HG02973 (cell line): ENCODE results near the gene HSPA4.
"Not testable (repeated sequence)": the region's sequence is repeated elsewhere in the genome, so short reads cannot be mapped to it uniquely, and the experiment has no call there.

Experiments
- ATAC-seq: cut with Tn5 transposase; IDR thresholded peaks from one replicate; pipeline ENCODE4 v1.9.1; 2021; ENCODE audit warnings: moderate library complexity; ENCODE audit not compliant: unreplicated experiment

Gene HSPA4

DNA sequence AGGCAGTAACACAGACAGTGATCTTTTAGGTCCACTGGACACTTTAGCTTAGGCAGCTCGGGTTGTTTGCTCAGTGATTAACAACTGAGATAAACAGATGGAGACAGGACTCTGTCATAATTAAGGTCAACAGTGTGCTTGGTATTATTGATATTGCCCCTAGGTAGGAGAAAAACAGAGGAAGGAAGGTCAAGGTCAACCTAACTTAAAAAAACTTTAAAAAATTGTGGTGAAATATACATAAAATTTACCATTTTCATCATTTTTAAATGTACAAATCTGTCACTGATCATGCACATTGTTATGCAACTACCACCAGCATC lies 2.1 kb upstream of the HSPA4 start:
- ATAC-seq: no peak

DNA sequence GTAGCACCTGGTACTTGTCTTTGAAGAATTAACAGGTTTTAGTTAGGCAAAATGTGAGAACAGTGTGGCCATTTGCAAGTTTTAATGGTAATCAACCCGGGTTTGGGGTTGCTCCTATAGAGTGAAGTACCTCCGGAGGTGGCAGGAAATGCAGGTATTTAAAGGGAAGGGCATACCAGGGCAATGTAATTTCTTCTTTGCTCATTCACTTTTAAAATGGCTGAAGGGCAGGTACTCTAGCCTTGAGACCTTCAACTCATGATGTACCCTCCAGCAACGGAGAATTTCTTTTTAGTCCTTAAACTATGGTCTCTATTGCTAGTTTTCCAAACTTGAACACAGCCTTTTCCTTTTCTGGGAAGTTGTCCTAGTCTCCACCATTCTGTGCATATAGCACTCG lies 1.3 kb upstream of the HSPA4 start:
- no peak for ATAC-seq

DNA sequence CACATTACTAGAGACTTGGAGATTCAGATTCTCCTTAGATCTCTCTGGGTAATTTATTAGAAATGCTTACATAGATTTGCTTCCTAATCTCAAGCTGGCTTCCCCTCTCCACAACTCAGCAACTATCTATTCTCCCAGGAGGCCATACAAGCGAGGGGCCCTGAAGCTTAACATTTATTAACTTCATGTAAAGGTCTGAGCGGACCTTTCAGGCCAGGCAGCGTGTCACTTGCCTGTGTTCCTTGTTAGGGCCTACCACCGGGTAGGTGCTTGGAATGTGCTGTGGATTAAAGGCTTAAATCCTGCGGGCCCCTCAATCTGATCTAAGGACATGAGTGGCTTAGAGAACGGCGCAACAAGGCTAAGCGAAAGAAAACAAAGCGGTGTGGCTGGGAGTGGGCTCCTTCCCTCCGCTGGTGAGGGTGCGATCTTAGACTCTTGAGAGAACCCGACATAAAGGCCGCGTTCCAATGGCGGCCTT lies 712 bp upstream of the HSPA4 start:
- ATAC-seq: peak; percentile 5

DNA sequence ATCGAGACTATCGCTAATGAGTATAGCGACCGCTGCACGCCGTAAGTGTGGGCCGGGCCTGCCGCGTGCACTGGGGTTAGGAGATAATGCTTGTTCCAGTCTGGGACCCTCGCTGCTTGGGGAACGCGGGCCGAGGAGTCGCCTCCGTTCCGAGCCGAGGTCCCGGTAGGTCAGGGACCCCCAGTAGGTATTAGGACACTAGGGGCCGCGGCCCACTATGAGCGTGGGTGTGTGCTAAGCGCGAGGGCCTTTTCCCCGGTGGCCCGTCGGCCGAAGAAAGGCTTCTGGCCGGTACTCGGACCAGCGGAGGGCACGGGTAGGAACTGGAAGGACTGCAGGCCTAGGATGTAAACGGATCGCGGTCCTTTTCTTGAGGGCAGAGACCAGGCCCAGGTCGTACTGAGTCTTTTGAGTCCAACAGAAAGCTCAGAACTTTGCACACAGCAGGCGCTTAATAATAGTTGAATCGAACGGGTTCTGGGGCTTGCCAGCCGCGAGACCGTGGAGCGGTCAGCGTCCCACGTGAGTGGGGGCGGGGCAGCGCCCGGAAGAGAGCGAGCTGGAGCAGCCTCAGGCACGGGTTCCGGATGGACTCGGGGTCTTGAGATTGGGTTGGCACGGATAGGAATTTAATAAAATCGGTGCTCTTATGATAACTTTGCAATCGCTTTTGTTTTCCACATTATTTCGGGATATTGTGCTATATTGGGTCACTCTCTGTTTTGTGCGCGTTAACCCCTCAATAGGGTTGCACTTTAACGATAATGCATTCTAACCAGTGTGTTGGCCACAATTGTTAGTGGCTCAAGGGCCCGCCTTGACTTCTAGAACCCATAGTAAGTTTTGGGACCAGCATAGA lies 733 bp downstream of the HSPA4 start:
- ATAC-seq: peak; percentile 14

DNA sequence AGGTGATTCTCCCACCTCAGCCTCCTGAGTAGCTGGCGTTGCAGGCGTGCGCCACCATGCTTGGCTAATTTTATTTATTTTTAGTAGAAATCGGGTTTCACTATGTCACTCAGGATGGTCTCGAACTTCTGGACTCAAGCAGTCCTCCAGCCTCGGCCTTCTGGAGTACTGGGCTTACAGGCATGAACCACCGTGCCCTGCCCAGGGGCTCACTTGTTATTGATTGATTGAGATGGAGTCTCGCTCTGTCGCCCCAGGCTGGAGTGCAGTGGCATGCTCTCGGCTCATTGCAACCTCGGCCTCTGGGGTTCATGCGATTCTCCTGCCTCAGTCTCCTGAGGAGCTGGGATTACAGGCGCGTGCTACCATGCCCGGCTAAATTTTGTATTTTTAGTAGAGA lies 1.6 kb downstream of the HSPA4 start:
- ATAC-seq: no peak

DNA sequence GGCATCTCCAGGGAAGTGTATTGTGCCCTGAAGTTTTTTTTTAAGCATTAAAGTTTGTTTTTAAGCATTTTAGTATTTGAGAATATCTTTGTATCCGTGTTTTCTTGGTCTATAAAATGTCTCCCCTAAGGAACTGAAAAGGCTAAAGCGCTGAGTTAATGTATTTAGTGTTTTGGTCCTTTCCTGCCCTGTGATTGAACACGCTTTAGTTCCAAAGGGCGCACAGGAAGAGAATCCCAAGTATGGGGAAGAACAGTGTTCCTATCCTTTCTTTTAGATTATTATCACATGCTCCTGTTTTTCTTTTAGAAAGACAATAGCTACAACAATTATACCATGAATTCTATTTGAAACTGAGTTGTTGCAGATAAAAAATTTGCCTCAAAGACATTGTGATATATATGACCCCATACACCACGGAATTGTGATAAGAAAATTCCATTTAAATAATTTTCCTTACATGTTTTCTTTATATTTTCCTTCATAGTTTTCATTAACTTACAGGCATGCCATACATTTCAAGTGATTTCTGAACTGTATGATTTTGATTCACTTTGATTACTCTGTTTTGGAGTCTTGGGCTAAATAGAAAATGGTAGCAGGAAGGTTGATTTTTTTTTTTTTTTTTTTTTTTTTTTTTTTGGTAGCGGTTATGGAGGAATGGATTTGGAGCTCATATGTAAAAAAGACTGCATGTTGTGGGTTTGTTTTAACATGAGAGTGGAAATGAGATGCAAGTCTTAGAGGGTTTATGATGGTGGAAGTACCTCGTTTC lies 3.1 kb downstream of the HSPA4 start:
- no peak for ATAC-seq

DNA sequence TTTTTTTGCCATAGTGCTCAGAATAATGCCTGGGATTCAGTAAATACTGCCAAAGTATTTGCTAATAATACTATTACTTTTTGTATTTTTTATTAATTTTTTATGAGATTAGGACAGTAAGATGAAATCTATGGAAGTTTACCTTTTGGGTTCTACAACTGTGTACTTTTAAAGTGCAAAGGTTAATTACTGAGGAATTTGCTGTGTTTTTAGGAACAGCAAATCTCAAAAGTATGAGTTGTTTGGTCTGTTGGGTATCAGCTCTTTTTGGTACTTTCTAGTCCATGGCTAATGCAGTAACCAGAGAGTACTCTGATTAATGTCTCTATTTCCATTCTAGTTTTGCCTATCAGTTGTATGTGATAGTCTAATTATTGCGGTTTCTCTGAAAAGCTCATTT lies 5.1 kb downstream of the HSPA4 start:
- ATAC-seq: no peak

DNA sequence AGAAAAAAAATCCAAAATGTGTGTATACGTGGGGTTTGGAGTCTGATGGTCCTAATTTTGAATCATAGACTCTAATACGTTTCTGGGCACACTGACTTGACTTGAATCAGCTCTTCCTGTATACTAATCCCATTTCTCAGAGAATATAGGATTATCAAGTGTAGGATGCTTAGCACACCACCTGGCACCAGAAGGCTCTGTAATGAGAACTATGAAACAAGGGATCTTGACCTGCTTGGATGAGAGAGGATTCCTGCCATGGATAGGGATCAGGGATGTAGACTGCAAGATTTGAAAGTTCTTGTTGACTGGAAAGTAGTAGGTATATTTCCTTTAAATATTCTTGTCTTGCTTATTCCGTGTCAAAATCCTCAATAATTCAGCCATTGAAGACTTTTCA lies 7.8 kb downstream of the HSPA4 start:
- ATAC-seq: no peak

DNA sequence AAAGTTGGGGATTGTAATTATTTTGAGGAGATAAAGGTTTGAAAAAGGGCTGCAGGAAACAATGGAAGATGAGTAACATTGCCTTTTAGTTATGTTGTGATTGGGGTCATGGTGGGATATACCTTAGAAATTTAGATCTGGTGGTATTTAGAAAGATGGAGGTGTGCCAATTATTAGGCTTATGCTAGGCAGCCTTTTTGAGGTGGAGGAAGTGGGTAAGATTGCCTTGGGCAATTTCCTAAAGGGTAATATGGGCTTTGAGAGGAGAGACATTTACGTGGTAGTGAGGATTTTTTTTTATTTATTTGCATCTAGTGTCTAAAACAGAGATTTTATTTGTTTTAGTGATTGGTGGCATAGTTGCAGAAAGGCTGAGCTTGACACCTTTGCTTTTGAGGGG lies 10.5 kb downstream of the HSPA4 start:
- ATAC-seq: no peak

DNA sequence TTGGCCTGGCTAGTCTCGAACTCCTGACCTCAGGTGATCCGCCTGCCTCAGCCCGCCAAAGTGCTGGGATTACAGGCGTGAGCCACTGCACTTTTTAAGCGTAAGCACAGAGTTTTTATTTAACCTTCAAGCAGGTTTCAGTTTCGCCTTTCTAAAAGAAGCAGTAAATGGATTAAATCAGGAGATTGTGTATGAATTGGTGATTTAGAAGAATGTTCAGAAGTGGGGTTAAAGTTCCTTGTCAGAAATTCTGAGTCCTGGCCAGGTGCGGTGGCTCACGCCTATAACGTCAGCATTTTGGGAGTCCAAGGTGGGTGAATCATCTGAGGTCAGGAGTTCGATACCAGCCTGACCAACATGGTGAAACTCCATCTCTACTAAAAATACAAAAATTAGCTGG lies 12.2 kb downstream of the HSPA4 start:
- no peak for ATAC-seq

DNA sequence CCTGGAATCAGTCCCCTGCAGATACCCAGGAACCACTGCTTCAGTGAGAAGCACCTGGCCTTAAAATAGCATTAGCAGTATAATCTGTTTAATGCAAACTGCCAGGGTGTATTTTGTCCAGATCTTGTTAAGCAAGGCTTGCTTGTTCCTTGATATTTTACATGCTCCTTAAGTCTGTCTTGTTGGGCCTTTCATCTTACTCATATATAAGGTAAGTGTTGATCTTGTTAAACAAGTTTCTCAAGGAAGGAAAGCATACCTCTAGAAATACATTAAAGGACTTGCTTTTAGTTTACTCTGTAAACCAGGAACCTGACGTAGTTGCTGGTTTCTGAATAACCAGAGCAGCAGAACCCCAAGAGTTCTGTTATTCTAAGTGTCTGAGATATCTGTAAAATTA lies 13.7 kb downstream of the HSPA4 start:
- ATAC-seq: no peak

DNA sequence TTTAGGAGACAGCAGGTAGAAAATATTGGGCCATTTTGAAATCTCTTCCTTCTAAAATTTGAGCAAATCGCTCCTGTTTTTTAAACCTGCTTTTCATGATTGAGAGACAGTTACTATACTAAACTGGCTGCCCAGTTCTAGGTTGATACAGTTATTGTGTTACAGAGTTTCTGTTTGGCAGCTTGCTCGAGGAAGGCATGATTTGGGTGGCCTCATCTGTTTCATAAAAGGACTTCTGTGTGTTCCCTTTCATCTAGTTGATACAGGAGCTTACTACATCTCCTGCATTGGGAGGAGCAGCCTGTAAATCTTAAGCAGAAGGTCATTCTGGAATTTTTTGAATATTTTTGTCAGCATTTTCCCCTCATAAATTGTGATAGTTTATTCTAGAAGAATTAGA lies 14.2 kb downstream of the HSPA4 start:
- no peak for ATAC-seq

DNA sequence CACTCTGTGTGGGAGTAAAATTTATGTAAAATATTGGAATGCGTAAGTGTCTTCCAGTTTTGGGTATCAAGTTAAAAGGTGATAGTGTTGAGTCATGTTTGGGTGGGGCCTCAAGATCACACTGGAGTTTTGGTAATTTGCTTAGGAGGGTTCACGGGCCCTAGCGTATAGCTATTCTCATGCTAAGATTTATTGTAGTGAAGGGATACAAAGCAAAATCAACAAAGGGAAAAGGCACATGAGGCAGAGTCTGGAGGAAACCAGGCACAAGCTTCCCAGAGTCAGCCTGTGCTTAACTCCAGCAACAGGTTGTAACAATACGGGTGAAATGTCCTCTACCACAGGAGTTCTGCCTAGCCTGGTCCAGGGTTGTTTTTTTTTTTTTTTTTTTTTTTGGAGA lies 20.2 kb downstream of the HSPA4 start:
- no peak for ATAC-seq

DNA sequence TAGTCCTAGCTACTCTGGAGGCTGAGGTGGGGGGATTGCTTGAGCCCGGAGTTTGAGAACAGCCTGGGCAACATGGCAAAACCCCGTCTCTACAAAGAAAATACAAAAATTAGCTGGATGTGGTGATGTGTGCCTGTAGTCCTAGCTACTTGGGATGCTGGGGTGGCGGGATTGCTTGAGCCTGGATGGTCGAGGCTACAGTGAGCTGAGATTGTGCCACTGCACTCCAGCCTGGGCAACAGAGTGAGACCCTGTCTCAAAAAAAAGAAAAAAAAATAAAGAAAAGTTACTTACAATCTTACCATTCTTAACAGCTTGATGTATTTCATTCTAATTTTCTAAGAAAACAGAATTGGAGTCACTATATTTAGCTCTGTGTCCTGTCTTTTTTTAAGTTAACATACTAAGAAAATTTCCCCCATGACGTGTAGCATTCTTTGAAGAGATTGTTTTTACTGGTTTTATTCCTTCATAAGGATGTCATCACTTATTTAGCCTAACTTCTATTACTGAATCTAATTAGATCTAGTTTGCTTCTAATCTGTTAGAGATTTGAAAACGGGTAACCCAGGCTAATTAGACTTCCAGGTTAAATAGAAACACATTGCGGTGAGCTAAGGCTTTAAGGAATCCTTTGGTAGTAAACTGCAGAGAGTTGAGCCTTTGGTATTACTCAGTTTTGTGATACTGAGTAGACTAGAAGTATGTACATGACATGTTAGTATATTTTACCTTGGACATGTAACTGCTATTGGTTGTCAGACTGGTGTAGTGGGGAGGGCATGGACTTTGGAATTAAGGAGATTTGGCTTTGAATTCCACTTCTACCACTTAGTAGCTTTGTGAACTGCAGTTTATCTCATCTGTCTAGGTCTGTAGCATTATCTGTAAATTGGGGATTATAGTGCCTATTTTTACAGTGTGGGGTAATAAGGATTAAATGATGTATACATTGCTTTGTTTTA lies 24.0 kb downstream of the HSPA4 start:
- ATAC-seq: no peak

DNA sequence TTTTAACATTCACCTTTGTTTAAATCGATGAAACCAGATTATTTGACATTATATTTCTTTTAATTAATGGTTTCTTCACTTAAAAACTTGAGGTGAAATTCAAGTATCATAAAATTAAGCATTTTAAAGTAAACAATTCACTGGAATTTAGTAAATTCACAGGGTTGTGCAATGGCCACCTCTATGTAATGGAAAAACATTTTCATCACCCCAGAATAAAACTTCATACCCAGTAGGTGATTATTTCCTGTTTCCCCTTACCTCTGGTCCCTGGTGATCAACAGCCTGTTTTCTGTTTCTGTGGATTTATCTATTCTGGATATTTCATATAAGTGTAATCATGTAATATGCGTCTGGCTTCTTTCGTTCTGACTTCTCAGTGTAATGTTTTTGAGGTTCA lies 27.2 kb downstream of the HSPA4 start:
- ATAC-seq: no peak

DNA sequence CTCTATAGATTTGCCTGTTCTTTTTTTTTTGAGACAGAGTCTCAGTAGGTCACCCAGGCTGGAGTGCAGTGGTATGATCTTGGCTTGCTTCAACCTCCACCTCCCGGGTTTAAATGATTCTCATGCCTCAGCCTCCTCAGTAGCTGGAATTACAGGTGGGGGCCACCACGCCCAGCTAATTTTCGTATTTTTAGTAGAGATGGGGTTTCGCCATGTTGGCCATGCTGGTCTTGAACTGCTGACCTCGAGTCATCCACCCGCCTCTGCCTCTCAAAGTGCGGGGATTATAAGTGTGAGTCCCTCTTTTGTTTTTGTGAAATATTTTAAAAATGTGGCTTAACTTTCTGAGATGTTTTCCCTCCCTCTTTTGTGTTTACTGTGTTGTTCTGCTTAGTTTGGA lies 29.2 kb downstream of the HSPA4 start:
- ATAC-seq: no peak

DNA sequence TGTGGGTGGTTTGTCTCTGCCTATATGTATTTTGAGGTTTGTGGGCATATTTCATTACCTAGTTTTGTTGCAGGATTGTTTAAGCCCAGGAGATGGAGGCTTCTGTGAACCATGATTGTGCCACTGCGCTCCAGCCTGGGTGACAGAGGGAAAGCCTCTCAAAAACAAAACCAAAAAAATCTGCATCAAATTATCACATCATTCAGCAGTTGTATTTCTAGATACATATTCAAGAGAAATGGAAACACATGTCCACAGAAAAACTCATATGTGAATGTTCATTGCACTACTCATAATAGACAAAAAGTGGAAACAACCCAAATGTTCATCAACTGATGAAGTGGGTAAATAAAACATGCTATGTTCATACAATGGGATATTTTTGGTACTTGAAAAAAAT lies 29.9 kb downstream of the HSPA4 start:
- ATAC-seq: no peak

DNA sequence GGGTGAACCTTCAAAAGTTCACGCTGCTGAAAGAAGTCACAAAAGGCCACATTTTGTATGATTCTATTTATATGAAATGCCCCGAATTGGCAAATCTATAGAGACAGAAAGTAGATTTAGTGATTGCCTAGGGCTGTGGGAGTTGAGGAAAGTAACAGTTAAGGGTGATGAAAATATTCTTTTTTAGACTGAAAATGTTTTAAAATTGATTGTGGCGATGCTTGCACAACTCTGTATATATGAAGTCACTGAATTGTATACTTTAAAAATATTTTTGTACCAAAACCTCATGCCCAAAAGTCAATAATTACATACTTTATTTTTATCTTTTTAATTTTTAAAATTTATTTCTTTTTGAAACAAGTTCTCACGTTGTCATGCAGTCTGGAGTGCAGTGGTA lies 30.3 kb downstream of the HSPA4 start:
- ATAC-seq: no peak

DNA sequence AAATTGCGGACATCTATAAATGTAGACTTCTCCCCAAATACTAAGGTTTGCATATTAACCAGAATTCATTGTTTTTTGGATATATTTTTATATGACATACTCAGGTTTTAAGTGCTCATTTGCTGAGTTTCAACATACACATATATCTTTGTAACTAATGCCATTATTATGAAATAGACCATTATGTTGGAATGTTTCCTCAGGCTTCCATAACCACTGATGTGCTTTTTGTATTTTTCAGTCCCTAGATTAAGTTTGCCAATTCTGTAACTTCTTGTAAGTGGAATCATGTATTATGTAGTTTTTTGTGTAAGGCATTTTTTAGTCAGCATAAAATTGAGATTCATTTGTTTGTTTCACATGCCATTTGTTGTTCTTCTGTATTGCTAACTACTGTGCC lies 32.1 kb downstream of the HSPA4 start:
- ATAC-seq: no peak

DNA sequence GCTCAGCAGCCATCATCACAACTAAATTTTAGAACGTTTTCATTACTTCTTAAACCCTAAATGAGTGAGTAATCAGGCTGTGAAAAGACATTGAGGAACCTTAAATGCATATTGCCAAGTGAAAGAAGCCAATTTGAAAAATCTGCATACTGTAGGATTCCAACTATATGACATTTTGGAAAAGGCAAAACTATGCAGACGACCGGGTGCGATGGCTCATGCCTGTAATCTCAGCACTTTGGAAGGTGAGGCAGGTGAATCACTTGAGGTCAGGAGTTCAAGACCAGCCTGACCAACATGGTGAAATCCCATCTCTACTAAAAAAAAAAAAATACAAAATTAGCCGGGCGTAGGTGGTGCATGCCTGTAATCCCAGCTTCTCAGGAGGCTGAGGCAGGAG lies 33.4 kb downstream of the HSPA4 start:
- not testable (repeated sequence) for ATAC-seq

DNA sequence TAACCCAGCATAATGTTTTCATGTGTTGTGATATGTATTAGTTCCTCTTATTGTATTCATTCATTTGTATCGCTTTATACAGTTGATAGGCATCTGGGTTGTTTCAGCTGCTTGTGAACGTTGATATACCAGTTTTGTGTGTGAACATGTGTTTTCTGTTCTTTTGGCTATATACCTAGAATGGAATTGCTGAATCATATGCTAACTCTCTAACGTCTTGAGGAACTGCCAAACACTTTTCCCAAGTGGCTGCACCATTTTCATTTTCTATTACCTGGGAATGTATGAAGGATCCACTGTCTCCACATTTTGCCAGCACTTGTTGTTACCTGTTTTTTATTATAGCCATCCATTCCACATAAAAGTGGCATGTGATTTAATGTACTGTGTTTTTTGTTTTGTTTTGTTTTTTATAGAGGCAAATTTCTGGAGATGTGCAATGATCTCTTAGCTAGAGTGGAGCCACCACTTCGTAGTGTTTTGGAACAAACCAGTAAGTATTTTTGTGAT lies 34.6 kb downstream of the HSPA4 start:
- ATAC-seq: no peak
